ENCODE data around the gene KCNA5. TPM values are rescaled to one million over a fixed set of nuclear protein-coding genes. Genes with fewer than 3 reads are reported as not detected.
A peak's percentile ranks its signal among the peaks of the same experiment; 100 is the strongest.

Gene KCNA5
- total and polyA plus RNA-seq, 2 of the 4 experiments (the other 2 are of a cell fraction): not detected

DNA sequence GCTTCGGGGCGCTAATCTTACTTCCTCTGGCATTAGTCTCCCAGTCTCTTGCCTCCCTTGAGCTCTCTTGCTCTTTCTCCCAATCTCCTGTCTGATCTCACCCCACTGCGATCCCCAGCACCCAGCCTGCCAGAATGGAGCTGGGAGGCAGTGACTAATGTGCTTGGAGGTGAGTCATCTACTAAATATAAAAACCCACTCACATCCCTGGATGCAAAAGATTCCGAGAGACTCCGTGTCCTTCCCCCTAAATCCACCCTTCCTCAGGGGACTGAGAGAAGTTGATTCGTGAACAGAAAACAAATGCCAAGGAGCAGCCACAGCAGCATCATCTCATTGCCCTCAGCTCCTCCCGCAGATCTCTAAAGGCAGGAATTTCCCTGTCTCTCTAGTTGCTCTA lies 45.7 kb upstream of the KCNA5 start:
- H3K79me1 ChIP-seq (ENCODE audit: low read depth in 1 of 2, low read length in 2 of 2): no peaks in the 10 kb centered on the region
- no peaks in the 10 kb centered on the region for H3K36me3 ChIP-seq (ENCODE audit: control insufficient read depth, insufficient read depth, low read length)
- BruUV-seq (replicated peaks): no TSS peak
- H2AK9ac ChIP-seq (replicated peaks; ENCODE audit: low read depth, low read length, poor library complexity): peak overlapping the region; percentile 6
- no peak overlapping the region for H2BK15ac ChIP-seq (ENCODE audit: low read depth, low read length)
- no peaks in the 10 kb centered on the region for H4K20me1 ChIP-seq (ENCODE audit: insufficient read depth, low read length)
- no CpG with 5 or more reads among the region's 7 CpGs for WGBS, 2 experiments (ENCODE audit: extremely low coverage in 2 of 2, insufficient read length in 1 of 2)
- H2AFZ ChIP-seq (replicated peaks; ENCODE audit: low read length, poor library complexity): peak overlapping the region; percentile 73
- H2BK5ac ChIP-seq (ENCODE audit: low read depth, low read length, poor library complexity, severe bottlenecking): no peak overlapping the region
- H2AK5ac ChIP-seq (ENCODE audit: low read depth, low read length): no peak overlapping the region
- H2BK120ac ChIP-seq (ENCODE audit: low read depth, low read length): no peak overlapping the region
- no peak overlapping the region for H4K8ac ChIP-seq (ENCODE audit: low read depth in 2 of 2, low read length in 2 of 2)
- H3K27me3 ChIP-seq (ENCODE audit: control insufficient read depth, insufficient read depth, low read length): peaks cover 28% of the 10 kb centered on the region
- H3K56ac ChIP-seq (ENCODE audit: extremely low read depth, insufficient read depth, low read length): no peak overlapping the region
- no peak overlapping the region for H3K9ac ChIP-seq (ENCODE audit: low read depth, low read length)
- H3K4me3 ChIP-seq (ENCODE audit: insufficient read depth, low read depth, low read length): no peak overlapping the region
- intact Hi-C loops (cut with micrococcal nuclease): no loop called here
- ChIA-PET POLR2A (ENCODE audit: unreplicated experiment) (no interaction called here), CTCF (no interaction called here)
- no peaks in the 10 kb centered on the region for H3K9me3 ChIP-seq (ENCODE audit: control insufficient read depth, insufficient read depth, low read length)
- DNase-seq: peak; percentile 83
- H3K14ac ChIP-seq (replicated peaks; ENCODE audit: low read depth, low read length): no peak overlapping the region
- TF ChIP-seq, protein P1, sequence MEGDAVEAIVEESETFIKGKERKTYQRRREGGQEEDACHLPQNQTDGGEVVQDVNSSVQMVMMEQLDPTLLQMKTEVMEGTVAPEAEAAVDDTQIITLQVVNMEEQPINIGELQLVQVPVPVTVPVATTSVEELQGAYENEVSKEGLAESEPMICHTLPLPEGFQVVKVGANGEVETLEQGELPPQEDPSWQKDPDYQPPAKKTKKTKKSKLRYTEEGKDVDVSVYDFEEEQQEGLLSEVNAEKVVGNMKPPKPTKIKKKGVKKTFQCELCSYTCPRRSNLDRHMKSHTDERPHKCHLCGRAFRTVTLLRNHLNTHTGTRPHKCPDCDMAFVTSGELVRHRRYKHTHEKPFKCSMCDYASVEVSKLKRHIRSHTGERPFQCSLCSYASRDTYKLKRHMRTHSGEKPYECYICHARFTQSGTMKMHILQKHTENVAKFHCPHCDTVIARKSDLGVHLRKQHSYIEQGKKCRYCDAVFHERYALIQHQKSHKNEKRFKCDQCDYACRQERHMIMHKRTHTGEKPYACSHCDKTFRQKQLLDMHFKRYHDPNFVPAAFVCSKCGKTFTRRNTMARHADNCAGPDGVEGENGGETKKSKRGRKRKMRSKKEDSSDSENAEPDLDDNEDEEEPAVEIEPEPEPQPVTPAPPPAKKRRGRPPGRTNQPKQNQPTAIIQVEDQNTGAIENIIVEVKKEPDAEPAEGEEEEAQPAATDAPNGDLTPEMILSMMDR (conservative IDR thresholded peaks at IDR 0.05; ENCODE audit: low read depth, low read length): no peak
- TF ChIP-seq FOS (IDR thresholded peaks at IDR 0.05; ENCODE audit: low read depth, low read length) (peak; percentile 83), NFE2L2 (IDR thresholded peaks at IDR 0.05; ENCODE audit: low read depth, low read length) (no peak), MAFK (IDR thresholded peaks at IDR 0.05; ENCODE audit: low read depth, low read length) (no peak), CHD1 (IDR thresholded peaks at IDR 0.05; ENCODE audit: low read depth, low read length) (no peak), BHLHE40 (IDR thresholded peaks at IDR 0.05; ENCODE audit: low read depth, low read length) (peak; percentile 17; the same call in 1 of the 2 replicates), CEBPB (IDR thresholded peaks at IDR 0.05; ENCODE audit: low read depth, low read length) (no peak), RCOR1 (IDR thresholded peaks at IDR 0.05; ENCODE audit: insufficient replicate concordance, low read length) (no peak)
- H3K18ac ChIP-seq (ENCODE audit: low read depth, low read length): no peak overlapping the region
- no peak overlapping the region for H4K5ac ChIP-seq (ENCODE audit: low read depth, low read length)
- no peak overlapping the region for H3K4me2 ChIP-seq (ENCODE audit: low read depth, low read length)
- 0 out of 2 replicates have a peak, but pooled peaks cover 2% of the 10 kb centered on the region for H3K9me1 ChIP-seq (ENCODE audit: insufficient read depth, low read length)
- in situ Hi-C loops (cut with MboI; ENCODE audit: low sequenced_read_pairs): no loop called here
- no peak overlapping the region for H4K91ac ChIP-seq (ENCODE audit: insufficient read depth, low read depth, low read length)
- peak; percentile 82 for ATAC-seq (ENCODE audit: low read depth)
- H3K23ac ChIP-seq (ENCODE audit: low read depth, low read length): no peak overlapping the region
- no peak overlapping the region for H2BK20ac ChIP-seq (ENCODE audit: low read depth, low read length)
- dilution Hi-C loops (cut with HindIII; ENCODE audit: low sequenced_read_pairs, unreplicated experiment): no loop called here
- H3K27ac ChIP-seq (ENCODE audit: insufficient read depth, low read length): no peak overlapping the region
- peak overlapping the region; percentile 8; the same call in 1 of the 2 replicates for H3K4ac ChIP-seq (ENCODE audit: low read depth, low read length)
- H3K4me1 ChIP-seq (ENCODE audit: control insufficient read depth, insufficient read depth, low read length): no peaks in the 10 kb centered on the region
